HS-5 (cell line): ENCODE data around the gene ZNF385D.
A peak's percentile ranks its signal among the peaks of the same experiment; 100 is the strongest.

Experiments
- DNase-seq: peaks from one replicate; pipeline ENCODE4 v3.0.0-alpha.2; 2012; ENCODE audit warnings: low read depth

ZNF385D gene

GRCh38 chr3:21673393-21673792 lies 77.6 kb downstream of the ZNF385D start:
- DNase-seq = no peak

DNA sequence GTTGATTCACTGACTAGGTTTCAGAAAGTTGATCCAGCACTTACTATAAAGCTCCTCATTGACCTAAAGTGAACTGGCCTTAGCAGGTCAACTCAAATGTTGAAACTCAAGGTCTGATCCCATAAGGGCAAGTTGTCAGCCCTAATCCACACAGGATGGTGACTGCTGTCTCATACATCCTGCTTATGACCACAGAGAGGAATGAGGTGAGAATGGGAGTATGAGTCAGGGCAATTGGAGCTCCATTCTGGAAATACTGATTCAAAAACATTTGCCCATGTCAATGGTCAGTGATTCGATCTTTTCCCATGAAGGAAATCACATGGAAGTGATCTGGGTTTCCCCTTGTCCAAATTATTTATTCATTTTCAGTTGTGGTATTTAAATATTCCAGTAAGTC lies 78.7 kb downstream of the ZNF385D start:
- DNase-seq = peak; percentile 95

- no peak for DNase-seq
Measured at GRCh38 chr3:21670386-21670785, 80.6 kb downstream of the ZNF385D start.

DNA sequence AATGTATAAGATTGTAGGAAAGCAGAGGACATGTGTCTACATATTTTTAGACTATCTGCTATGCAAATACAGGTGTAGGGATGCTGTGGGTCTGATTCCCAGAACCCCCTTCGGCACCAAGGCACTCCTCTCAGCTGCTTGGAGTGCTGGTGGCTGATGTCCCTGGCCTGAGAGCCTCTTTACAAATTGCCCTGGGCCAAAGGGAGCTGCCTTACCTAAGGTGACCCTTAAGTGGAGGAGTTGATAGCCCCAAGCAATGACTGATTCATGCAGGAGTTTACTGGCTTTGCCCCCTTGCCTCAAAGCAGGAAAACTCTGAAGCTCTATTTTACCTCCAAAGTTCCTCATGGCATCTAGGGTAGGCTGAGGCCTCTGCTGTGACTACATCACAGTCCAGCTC lies 83.0 kb downstream of the ZNF385D start:
- DNase-seq = no peak

- DNase-seq = no peak
Measured at GRCh38 chr3:21665444-21666100, 85.4 kb downstream of the ZNF385D start.

DNA sequence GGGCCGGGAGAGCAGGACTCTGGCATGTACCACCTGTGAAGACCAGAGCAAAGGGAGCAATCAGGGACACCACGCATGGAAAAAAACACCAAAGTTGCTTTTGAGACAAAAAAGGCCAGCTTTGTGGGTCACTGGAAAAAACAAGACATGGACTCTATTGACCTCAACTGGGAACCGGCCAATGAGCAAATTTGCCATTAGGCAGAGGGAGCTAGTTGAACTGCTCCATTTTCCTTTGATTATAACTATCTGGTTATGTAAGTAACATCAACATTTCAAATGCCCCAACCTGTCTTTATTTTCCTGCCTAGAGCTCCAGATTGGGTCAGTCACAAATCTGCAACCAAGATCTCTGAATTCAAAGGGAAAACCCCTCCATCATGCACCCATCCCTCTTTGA lies 86.0 kb downstream of the ZNF385D start:
- no peak for DNase-seq

DNA sequence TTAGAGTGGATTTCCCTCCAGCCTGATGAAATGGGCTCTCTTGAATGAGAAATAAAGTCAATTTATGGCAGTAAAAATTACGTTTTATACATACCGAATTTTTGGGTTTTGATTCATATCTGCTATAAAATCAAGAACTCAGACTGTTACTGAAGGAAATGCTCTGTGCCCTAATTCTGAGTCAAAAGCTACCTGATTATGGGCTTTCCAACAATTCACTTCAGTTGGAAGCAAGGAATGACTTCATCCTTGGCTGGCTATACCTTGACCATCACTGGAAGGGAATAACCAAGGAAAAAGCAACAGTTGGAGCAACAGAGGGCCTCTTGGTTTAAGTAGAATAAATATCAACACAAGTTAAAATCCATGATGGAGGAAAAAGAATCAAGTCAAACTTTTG lies 88.6 kb downstream of the ZNF385D start:
- DNase-seq = no peak

- DNase-seq = peak; percentile 35
Measured at GRCh38 chr3:21654662-21655061, 96.3 kb downstream of the ZNF385D start.

DNA sequence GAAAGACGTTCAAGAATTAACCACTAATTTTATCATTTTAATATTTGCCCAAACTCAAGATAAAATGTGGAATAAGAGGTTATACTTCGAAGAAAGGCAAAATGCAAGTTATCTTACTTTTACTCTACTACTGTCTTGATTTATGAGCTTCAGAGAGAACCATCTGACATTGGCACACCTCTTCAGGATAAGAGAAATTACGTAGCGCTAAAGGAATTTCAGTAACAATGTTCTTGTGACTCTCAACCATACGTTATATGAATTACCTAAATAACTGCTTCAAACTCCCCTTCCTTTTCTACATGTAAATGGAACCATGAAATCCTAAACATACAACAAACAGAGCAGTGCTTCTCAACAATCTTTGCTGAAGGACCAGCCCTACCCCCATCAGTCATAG lies 96.8 kb downstream of the ZNF385D start:
- DNase-seq = no peak

GRCh38 chr3:21649519-21649918 lies 101.5 kb downstream of the ZNF385D start:
- DNase-seq = no peak

- DNase-seq = no peak
Measured at GRCh38 chr3:21647961-21648360, 103.0 kb downstream of the ZNF385D start.

- no peak for DNase-seq
Measured at GRCh38 chr3:21645121-21645897, 105.7 kb downstream of the ZNF385D start.

DNA sequence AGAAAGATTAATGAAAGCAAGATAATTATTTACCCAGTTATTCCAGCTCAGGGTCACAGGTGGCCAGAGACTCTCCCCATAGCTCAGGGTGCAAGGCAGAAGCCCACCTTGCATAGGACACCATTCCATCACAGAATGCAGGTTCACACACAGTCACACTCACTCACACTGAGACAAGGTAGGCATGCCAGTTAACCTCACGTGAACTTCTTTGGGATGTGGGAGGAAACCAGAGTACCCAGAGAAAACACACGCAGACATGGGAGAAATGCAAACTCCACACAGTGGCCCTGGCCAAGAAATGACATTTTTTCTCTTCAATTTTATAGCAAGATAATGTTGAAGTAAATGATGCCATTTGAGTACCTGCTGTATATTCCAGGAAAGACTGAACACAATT lies 106.7 kb downstream of the ZNF385D start:
- no peak for DNase-seq

- no peak for DNase-seq
Measured at GRCh38 chr3:21643752-21644151, 107.3 kb downstream of the ZNF385D start.

DNA sequence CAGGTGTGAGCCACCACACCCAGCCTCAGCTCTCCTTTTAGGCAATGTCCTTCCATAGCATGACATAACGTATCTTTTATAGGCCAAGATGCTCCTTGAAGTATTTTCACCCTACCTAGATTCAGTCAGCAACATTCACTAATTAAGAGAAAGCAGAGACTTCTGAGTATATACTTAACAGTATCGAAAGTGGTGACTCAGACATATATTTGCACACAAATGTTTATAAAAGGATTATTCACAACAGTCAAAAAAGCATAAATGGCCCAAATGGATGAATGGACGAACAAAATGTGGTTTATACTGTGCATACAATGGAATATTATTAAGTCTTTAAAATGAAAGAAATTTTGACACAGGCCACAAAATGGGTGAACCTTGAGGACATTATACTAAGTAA lies 108.6 kb downstream of the ZNF385D start:
- no peak for DNase-seq

DNA sequence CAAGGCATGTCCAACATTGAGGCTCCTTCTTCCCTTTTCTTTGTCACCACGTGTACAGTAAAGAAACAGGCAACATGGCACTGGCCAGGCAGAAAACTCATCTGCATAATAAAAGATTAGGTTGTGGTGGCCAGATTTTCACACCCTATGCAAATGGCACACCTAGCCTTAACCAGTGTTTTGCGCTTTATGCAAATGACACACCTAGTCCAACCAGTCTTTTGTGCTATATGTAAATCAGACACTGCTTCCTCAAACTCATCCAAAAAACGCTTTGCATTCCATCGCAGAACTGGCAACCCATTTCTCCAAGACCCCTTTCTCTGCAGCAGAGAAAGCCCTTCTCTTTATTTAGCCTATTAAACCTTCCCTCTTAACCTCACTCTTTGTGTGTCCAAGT lies 109.1 kb downstream of the ZNF385D start:
- no peak for DNase-seq

- DNase-seq = no peak
Measured at GRCh38 chr3:21638488-21638887, 112.5 kb downstream of the ZNF385D start.

DNA sequence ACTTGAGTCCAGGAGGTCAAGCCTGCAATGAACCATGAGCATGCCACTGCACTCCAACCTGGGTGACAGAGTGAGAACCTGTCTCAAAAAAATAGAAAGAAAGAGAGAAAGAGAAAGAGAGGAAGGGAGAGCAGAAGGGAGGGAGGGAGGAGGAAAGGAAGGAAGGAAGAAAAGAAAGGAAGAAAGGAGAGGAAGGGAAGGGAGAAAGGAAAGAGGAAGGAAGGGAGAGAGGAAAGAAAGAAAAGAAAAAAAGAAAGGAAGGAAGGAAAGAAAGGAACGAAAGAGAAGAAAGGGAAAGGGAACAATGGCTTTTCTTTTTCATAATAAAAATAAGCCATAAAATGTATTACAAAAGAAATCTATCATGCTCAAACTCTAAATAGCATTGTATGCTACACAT lies 116.9 kb downstream of the ZNF385D start:
- no peak for DNase-seq

DNA sequence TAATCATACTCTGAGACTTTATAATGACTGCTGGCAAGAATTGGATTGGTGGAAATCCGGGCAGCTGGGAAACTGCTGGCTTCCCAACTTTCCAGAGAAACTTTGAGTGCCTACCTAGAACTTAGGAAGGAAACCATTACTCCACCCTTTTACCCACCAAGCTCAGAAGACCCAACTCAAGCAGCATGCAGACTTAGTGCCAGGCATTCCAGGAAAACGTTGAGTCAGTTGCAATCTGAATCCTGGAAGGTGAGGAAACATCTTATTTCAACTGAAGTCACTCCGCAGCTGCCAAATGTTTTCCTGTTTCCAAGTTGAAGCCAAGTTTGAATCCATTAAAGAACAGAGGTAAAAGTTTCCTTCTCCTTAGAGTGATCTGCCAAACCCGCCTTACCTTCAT lies 126.5 kb downstream of the ZNF385D start:
- DNase-seq = no peak

GRCh38 chr3:21621181-21621651 lies 129.8 kb downstream of the ZNF385D start:
- no peak for DNase-seq

DNA sequence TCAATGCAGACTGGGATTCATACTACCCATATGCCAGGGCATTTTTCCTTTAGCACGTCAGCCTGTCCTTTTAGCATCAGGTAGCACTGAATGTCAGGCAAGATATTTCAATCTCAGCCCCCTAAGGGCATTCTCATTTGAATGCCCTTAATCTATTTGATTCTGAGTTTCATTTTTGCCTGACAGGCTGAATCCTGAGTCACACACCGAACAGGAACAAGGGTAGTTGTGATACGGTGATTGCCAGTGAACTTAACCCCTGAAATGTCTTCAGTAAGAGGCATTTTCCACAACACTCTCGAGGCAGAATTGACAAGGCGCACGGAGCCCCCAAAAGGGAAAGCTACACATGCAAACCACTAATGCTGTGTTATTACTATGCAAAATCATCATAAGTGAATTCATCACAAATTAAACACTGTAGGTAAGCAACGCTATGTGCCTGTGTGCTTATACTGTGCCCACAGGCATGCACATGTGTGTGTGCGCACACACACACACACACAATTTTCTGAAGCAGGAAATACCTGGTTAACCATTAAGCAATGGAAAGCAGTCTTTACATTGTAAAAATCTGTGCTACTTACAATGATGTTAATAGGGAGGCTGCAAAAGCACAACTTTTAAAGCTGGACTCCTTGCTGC lies 130.4 kb downstream of the ZNF385D start:
- DNase-seq = no peak

DNA sequence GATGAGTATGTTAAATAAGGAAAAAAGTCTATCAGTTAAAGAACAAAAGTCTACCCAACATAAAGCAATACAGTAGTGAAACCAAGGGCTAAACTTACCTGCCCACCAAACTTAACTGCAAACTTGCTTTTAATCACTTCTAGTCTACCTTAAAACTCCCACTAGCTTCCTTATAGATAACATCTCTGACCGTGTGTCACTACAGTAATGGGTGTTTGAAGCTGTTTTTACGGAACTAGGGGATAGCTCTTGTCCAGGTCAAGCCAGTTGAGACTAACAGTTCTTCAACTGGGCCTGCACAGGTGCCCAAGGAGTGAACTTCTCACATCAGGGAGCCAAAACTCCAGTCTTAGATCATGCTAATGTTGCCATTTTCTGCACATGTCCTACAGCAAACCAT lies 132.3 kb downstream of the ZNF385D start:
- no peak for DNase-seq

GRCh38 chr3:21613372-21614070 lies 137.5 kb downstream of the ZNF385D start:
- DNase-seq = no peak
